ENCODE results near the gene ZDHHC13.

DNA sequence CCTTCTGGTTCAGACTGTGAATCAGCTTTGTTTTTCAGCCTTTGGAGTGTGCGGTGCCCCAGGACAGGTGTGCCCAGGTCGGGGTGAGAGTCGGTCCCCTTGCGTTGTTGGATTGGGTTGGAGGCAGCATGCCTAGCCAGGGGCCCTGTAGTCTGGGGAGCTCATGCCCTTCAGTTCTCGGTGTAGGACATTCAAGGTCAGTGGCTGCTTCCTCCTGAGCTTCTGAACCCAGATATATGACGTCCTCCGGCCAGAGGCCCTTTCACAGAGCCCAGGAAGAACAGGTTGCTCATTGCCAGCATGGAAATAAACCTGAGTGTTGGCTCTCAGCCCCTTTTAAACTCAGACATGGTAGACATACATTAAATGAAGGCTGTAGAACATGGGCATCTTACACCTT is 82.1 kb downstream of the ZDHHC13 start:
- TF ChIP-seq, protein P1, sequence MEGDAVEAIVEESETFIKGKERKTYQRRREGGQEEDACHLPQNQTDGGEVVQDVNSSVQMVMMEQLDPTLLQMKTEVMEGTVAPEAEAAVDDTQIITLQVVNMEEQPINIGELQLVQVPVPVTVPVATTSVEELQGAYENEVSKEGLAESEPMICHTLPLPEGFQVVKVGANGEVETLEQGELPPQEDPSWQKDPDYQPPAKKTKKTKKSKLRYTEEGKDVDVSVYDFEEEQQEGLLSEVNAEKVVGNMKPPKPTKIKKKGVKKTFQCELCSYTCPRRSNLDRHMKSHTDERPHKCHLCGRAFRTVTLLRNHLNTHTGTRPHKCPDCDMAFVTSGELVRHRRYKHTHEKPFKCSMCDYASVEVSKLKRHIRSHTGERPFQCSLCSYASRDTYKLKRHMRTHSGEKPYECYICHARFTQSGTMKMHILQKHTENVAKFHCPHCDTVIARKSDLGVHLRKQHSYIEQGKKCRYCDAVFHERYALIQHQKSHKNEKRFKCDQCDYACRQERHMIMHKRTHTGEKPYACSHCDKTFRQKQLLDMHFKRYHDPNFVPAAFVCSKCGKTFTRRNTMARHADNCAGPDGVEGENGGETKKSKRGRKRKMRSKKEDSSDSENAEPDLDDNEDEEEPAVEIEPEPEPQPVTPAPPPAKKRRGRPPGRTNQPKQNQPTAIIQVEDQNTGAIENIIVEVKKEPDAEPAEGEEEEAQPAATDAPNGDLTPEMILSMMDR (IDR thresholded peaks at IDR 0.05; ENCODE audit: low read length): no peak
- no peak for TF ChIP-seq EZH2 (IDR thresholded peaks at IDR 0.05; ENCODE audit: borderline replicate concordance, low read length)

Measured in OCI-LY1 (cell line).